Progenitor cell of endocrine pancreas (in vitro differentiated cells): ENCODE data around the gene P3R3URF. TPM values are rescaled to one million over a fixed set of nuclear protein-coding genes. Genes with fewer than 3 reads are reported as not detected.

Experiments used
- DNase-seq: peaks from one replicate; pipeline ENCODE4 v3.0.0; 2021; ENCODE audit warnings: low spot score; ENCODE audit not compliant: unreplicated experiment
- H3K27ac Mint-ChIP-seq: 2 replicates; pipeline ENCODE4 v1.8.0; 2021; ENCODE audit warnings: mild to moderate bottlenecking, moderate library complexity, mixed read lengths
- H3K27me3 Mint-ChIP-seq: 2 replicates; pipeline ENCODE4 v1.8.0; 2021; ENCODE audit warnings: mixed read lengths
- H3K36me3 Mint-ChIP-seq: 2 replicates; pipeline ENCODE4 v1.8.0; 2022; ENCODE audit warnings: mixed read lengths; ENCODE audit not compliant: insufficient read depth
- H3K4me1 Mint-ChIP-seq: 2 replicates; pipeline ENCODE4 v1.8.0; 2021; ENCODE audit warnings: low read depth, mixed read lengths
- H3K4me3 Mint-ChIP-seq: 2 replicates; pipeline ENCODE4 v1.8.0; 2021; ENCODE audit warnings: low read depth, mild to moderate bottlenecking, moderate library complexity, mixed read lengths
- H3K9me3 Mint-ChIP-seq: 2 replicates; pipeline ENCODE4 v1.8.0; 2021; ENCODE audit warnings: low read depth, mixed read lengths
- total RNA-seq: library from RNA; stranded (reverse); gene quantifications from 2 replicates; pipeline ENCODE4 v1.2.1, GENCODE V29; 2021
- TF ChIP-seq, protein P1 (sequence below): fragments of 200-600 bp; sonication (generic); IDR thresholded peaks from one replicate; pipeline ENCODE4 v1.5.0; 2021; ENCODE audit warnings: antibody characterized with exemption, mild to moderate bottlenecking; ENCODE audit not compliant: unreplicated experiment

Gene P3R3URF
- total RNA-seq, 1 donor from 2014 or later, result not detected

DNA sequence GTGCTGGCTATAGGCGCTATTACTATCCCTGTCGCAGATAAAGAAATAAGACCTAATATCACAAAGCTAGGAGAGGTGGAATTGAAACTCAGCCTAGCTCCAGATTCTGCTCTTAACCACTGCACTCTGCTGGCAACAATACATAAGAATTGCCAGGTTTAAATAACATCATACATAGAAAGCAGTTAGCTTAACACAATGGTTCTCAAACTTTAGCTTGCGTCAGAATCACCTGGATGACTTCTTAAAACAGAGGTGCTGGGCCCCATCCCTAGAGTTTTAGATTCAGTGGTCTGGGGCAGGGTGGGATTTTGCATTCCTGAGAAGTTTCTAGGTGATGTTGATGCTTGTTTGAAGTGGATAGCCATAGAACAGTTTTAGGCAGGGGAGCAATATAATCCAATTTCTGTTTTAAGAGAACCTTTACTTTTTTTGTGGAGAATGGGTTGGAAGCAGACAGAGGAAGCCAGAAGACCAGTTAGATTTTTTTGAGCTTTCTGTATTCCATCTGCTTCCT is 23.0 kb upstream of the P3R3URF start:
- TF ChIP-seq, protein P1, sequence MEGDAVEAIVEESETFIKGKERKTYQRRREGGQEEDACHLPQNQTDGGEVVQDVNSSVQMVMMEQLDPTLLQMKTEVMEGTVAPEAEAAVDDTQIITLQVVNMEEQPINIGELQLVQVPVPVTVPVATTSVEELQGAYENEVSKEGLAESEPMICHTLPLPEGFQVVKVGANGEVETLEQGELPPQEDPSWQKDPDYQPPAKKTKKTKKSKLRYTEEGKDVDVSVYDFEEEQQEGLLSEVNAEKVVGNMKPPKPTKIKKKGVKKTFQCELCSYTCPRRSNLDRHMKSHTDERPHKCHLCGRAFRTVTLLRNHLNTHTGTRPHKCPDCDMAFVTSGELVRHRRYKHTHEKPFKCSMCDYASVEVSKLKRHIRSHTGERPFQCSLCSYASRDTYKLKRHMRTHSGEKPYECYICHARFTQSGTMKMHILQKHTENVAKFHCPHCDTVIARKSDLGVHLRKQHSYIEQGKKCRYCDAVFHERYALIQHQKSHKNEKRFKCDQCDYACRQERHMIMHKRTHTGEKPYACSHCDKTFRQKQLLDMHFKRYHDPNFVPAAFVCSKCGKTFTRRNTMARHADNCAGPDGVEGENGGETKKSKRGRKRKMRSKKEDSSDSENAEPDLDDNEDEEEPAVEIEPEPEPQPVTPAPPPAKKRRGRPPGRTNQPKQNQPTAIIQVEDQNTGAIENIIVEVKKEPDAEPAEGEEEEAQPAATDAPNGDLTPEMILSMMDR, result no peak
- Mint-ChIP-seq H3K36me3 (peaks cover 4% of the 10 kb centered on the region), H3K4me1 (peaks cover 18% of the 10 kb centered on the region), H3K27ac (no peak overlapping the region), H3K27me3 (peaks cover 12% of the 10 kb centered on the region), H3K4me3 (peak overlapping the region; percentile 81), H3K9me3 (no peaks in the 10 kb centered on the region)
- DNase-seq, result no peak

DNA sequence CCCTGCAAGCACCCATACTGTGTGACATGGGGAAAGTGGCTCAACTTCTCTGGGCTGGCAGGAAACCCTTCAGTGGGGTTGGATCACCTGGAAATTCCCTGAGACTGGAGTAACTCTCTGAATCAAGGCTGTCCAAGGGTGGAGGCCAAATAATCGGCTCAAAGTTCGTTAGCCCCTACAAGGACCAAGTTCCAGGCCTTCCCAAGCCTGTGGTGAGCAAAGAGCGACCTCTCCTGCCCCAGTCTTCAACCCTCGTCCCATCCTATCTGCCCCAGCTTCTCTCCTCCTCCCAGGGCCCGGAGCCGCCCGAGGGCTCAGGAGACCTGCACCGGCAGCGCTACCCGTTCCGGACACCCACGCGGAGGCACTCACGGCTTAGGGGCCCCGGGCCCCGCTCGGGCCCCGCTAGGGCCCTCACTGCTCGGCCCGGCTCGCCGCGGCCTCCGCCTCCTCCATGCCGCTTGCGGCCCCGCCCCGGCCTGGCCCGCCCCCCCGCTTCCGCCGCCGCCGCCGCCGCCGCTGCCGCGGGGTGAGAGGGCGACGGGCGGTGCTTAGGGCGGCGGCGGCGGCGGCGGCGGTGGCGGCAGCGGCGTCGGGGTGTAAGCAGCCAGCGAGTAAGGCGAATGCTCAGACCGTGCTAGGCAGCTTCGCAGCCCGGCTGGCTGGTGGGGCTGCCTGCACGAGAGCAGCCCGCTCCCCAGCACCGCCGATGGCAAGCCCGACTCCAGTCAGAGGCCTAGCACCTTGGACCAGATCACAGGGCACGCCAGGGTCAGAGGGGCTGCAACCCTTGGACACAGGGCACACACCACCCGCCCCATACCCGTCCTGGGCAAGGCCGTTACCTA is 21.9 kb upstream of the P3R3URF start, which contains the start of gene POMGNT1:
POMGNT1 (minus strand) TSS at position 471 of the 848 bp plus-strand sequence. CDS start 613 bp downstream, outside the sequence.
- Mint-ChIP-seq H3K36me3 (peaks cover 4% of the 10 kb centered on the region), H3K4me3 (peak within 1 kb of the TSS; percentile 81), H3K9me3 (no peaks in the 10 kb centered on the region), H3K27me3 (peaks cover 3% of the 10 kb centered on the region), H3K27ac (peak within 1 kb of the TSS; percentile 81), H3K4me1 (peaks cover 10% of the 10 kb centered on the region)
- TF ChIP-seq, protein P1, result no peak
- peak; percentile 60 for DNase-seq

DNA sequence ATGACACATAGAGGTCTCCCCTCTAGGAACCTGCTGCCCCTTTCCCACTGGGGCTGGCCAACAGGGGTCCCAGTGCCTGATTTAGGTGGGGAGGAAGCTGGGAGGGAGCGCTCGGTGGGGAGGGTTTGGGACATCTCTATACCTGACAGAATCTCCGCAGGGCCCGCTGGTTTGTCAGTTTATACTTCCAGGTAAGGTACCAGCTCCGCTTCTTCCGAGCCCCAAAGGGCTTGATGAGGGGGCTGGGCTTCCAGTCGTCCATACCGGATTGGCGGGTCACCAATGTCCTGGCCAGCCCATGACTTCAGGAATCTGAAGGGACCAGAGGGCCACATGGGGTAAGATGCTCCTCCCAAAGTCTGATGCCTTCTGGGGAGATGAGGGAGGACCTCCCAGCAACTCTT is 21.3 kb upstream of the P3R3URF start:
- Mint-ChIP-seq H3K27me3 (no peaks in the 10 kb centered on the region), H3K36me3 (peaks cover 4% of the 10 kb centered on the region), H3K4me1 (peaks cover 7% of the 10 kb centered on the region), H3K9me3 (no peaks in the 10 kb centered on the region), H3K4me3 (peak overlapping the region; percentile 81), H3K27ac (no peak overlapping the region)
- no peak for DNase-seq
- TF ChIP-seq, protein P1, result no peak

DNA sequence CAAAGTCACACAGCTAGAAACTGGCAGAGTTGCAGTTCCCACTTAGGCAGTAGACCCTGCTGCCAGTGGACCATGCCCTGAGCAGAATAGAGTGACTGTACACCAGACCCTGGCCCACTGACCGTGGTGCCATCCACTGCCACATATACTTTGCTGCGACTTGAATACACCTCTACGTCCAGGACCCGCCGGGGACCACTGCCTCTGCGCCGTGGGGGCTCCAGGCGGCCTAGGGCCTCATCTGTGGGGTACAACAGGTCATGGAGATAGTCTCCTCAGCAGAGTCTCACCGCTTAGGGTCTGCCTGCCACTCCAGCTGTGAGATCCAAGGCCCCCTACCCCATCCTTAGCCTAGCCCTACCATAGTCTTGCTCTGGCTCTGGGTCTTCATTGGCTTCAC is 20.3 kb upstream of the P3R3URF start:
- Mint-ChIP-seq H3K9me3 (no peaks in the 10 kb centered on the region), H3K27me3 (no peaks in the 10 kb centered on the region), H3K4me1 (peaks cover 7% of the 10 kb centered on the region), H3K36me3 (peaks cover 4% of the 10 kb centered on the region), H3K27ac (no peak overlapping the region), H3K4me3 (peak overlapping the region; percentile 81)
- TF ChIP-seq, protein P1, result no peak
- no peak for DNase-seq

DNA sequence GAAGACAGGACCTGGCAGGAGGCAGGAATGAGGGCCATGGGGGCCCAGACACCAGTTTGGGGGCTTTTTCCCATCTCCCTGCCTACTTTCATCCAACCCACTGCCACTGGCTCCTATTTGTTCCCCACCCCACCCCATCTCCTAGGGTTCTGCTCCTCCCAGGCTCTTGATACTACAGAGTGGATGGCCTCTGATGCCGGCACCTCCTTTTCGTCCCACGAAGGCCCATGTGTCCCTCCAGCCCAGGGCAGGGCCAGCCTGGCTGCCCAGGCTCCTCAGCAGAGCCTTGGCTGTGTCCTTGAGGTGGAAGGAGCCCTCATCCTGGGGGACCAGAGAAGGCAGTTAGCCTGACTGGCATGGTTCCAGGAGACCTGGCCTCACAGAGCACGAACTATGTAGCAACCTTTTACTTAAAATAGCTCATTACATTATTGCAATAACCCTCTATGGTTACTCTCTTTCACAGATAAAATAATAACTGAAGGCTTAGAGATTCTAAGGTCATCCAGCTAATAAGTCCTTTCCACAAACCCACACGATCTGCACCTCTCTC is 18.4 kb upstream of the P3R3URF start:
- H3K27me3 Mint-ChIP-seq, result no peaks in the 10 kb centered on the region
- H3K36me3 Mint-ChIP-seq, result peaks cover 4% of the 10 kb centered on the region
- peaks cover 7% of the 10 kb centered on the region for H3K4me1 Mint-ChIP-seq
- TF ChIP-seq, protein P1, result no peak
- H3K27ac Mint-ChIP-seq, result no peak overlapping the region
- DNase-seq, result no peak
- no peak overlapping the region for H3K4me3 Mint-ChIP-seq
- H3K9me3 Mint-ChIP-seq, result no peaks in the 10 kb centered on the region
